ENCODE results near the gene ZNF580.

Gene ZNF580

DNA sequence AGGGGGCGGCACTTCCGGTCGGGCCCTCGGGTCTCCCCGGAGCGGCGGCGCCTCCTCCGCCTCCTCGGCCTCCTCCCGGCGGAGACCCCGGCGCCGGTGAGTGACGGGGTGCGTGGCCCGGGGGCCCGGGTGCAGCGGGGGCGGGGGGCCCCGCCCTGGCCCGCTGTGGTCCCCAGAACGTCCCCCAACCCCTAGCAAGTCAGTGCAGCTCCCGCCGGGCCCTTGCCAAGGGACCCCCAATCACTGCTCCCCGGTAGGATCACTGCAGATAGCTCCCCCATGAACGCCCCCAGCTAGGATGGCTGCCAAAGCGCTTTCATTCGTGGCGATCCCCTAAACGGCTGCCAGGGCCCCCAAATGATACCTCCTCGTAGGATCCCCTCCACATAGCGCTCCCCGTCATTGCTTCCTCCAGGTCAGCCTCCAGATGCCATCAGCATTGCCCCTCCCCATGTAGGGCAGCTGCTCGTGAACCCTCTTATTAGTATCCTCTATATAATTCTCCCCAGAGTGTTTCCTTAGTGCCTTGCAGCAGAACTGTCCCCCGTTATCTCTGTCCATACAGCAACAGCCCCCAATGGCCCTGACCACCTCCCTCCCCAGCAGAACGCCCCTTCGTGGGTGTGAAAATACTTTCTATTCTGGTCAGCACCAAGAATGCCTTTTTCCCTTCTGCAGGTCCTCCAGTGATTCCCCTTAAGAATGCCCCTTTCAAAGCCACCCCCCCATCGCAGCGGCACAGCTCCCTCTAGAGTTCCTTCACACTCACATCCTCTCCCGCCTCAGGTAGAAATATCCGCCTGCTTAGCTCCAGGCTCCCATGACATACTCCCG, 34.9 kb upstream of the ZNF580 start, which contains the start of gene ZNF865:
ZNF865 (plus strand) TSS at position 11 of the 834 bp plus-strand sequence. CDS start 7,972 bp downstream, outside the sequence.
- peak in 1 of 2 experiments; percentile 70 for DNase-seq (ENCODE audit: low read depth in 2 of 2)

DNA sequence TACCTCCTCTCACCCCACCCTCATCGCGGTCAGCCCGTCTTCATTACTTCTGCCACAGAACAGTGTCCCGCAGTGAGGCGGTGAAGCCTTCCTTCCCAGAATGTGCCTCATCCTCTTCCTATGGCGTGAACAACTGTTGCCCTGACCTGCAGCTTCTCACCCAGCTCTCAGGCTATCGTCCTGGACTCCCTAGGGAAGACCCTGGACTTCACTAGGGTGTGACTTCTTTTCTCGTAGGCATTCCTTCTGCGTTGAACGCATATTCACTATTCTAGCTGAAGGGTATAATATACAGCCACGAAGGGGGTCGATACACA, 34.4 kb upstream of the ZNF580 start:
- DNase-seq (ENCODE audit: low read depth in 2 of 2), result no peak

- DNase-seq (ENCODE audit: low read depth in 2 of 2), result no peak
Observed at GRCh38 chr19:55606817-55607216, 34.0 kb upstream of the ZNF580 start.

GRCh38 chr19:55609326-55609725, 31.5 kb upstream of the ZNF580 start:
- no peak for DNase-seq (ENCODE audit: low read depth in 2 of 2)

GRCh38 chr19:55611300-55611982, 29.4 kb upstream of the ZNF580 start:
- no peak for DNase-seq (ENCODE audit: low read depth in 2 of 2)

DNA sequence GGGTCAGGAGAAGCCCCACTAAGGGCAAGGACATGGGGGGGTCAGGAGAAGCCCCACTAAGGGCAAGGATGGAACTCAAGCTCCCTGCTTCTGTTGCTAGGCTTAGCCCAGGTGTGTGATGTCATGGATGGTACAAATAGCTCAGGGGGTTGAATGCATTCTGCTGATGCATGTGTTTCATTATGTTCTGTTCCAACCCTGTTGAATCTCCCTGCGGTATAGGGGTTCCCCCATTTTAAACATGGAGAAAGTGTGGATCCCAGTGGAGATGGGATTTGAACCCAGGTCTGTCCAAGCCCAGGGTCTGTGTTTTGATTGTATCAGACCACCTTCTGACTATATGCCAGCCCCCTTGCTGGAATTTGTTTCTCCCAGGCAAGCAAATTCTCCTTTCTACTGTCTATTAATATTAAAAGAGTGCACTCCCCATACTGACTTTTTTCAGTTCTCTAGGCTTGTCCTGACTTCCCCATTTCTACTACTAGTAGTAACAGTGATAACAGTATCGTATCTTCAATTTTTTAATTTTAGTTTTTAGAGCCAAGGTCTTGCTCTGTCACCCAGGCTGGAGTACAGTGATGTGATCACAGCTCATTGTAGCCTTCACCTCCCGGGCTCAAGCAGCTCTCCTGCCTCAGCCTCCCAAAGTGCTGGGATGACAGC, 28.7 kb upstream of the ZNF580 start:
- DNase-seq (ENCODE audit: low read depth in 2 of 2), result no peak

GRCh38 chr19:55613396-55613795, 27.4 kb upstream of the ZNF580 start:
- no peak for DNase-seq (ENCODE audit: low read depth in 2 of 2)

GRCh38 chr19:55613930-55614710, 26.7 kb upstream of the ZNF580 start:
- DNase-seq (ENCODE audit: low read depth in 2 of 2), result no peak

- no peak for DNase-seq (ENCODE audit: low read depth in 2 of 2)
Observed at GRCh38 chr19:55614711-55615542, 25.9 kb upstream of the ZNF580 start.

DNA sequence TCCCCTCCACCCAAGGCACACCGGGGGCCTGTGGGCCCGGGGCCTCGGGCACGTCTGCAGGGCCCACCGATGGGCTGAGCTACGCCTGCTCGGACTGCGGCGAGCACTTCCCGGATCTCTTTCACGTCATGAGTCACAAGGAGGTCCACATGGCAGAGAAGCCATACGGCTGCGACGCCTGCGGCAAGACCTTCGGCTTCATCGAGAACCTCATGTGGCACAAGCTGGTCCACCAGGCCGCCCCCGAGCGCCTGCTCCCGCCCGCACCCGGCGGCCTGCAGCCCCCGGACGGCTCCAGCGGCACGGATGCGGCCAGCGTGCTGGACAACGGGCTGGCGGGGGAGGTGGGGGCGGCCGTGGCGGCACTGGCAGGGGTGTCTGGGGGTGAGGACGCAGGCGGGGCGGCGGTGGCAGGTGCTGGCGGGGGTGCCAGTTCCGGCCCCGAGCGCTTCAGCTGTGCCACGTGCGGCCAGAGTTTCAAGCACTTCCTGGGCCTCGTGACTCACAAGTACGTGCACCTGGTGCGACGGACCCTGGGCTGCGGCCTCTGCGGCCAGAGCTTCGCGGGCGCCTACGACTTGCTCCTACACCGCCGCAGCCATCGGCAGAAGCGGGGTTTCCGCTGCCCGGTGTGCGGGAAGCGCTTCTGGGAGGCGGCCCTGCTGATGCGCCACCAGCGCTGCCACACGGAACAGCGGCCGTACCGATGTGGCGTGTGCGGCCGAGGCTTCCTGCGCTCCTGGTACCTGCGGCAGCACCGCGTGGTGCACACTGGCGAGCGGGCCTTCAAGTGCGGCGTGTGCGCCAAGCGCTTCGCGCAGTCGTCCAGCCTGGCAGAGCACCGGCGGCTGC, 25.0 kb upstream of the ZNF580 start:
- DNase-seq (ENCODE audit: low read depth in 2 of 2), result no peak

GRCh38 chr19:55616395-55616875, 24.4 kb upstream of the ZNF580 start:
- no peak for DNase-seq (ENCODE audit: low read depth in 2 of 2)

DNA sequence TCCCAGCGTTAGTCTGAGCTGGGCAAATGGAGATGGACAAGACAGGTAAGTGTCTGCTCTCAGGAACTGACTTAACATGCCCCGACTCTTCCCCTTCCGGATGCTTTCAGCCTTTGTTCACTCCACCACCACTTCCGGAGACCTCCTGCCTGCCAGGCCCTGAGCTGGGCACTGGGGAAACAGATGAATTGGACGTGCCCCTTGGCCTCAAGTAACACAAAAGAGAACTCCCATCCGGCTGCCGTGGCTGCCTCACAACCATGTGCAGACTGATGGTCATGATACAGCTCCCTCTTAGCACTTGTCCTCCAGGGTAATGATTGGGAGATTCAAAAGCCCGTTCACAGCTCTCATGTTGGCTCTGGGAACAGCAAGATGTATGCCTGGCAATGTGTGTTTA, 23.4 kb upstream of the ZNF580 start:
- DNase-seq (ENCODE audit: low read depth in 2 of 2), result no peak

DNA sequence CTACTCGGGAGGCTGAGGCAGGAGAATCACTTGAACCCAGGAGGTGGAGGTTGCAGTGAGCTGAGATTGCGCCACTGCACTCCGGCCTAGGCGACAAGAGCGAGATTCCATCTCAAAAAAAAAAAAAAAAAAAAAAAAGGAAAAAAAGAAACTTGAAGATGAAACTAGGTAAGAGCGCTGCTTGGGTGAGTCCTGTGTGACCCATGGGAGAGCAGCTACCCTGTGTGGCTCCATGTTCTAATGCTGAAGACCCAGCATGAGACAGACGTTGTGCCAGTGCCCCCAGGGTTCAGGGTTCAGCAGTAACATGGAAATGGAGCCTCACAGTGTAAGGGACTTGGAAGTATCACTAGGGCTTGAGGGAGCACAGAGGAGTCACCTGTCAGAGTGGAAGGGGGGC, 22.4 kb upstream of the ZNF580 start:
- no peak for DNase-seq (ENCODE audit: low read depth in 2 of 2)

GRCh38 chr19:55619286-55619685, 21.5 kb upstream of the ZNF580 start:
- no peak for DNase-seq (ENCODE audit: low read depth in 2 of 2)

- no peak for DNase-seq (ENCODE audit: low read depth in 2 of 2)
Observed at GRCh38 chr19:55620410-55621204, 20.2 kb upstream of the ZNF580 start.

- DNase-seq (ENCODE audit: low read depth in 2 of 2), result no peak
Observed at GRCh38 chr19:55621205-55621672, 19.6 kb upstream of the ZNF580 start.

- DNase-seq (ENCODE audit: low read depth in 2 of 2), result no peak
Observed at GRCh38 chr19:55621673-55622231, 19.1 kb upstream of the ZNF580 start.

DNA sequence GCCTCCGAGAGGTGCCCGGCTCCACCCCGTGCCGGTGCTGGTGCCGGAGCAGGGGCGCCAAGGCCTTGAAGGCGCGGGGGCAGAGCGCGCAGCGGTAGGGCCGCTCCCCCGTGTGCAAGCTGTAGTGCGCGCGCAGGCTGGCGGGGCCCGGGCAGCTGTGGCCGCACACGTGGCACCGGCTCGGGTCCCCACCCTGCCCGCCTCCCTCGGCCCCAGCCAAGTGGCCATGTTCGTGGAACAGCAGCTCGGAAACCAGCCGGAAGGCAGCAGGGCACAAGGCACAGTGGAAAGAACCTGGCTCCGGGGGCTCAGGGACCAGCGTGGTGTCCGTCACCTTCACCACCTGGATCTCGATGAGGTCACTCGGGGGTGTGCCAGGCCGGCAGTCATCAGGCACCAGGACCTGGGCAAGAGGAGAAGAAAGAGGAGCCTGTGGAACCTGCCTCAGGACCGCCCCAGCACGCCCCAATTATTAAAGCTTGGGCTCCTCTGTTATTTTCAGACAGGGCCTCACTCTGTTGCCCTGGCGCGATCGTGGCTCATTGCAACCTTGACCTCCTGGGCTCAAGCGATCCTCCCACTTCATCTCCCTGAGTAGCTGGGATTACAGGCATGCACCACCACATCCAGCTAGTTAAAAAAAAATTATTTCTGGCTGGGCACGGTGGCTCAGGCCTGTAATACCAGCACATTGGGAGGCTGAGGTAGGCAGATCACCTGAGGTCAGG, 18.4 kb upstream of the ZNF580 start:
- DNase-seq (ENCODE audit: low read depth in 2 of 2), result no peak
